Mesenchymal stem cell (in vitro differentiated cells and primary cell): Measurements from ENCODE around the gene TRPC4AP.

ENCODE experiments used
- DNase-seq: peaks from one replicate; pipeline ENCODE4 v3.0.0-alpha.2; 2013
- H2AFZ ChIP-seq: one replicate; pipeline ENCODE4 v1.6.1; 2013; ENCODE audit warnings: low read depth, mild to moderate bottlenecking, control low read depth, inconsistent platforms, low read length, moderate library complexity
- H2AK5ac ChIP-seq: 2 replicates; pipeline ENCODE4 v1.6.1; 2013; ENCODE audit warnings: low read length, moderate library complexity, mild to moderate bottlenecking, inconsistent platforms; ENCODE audit not compliant: severe bottlenecking
- H2BK120ac ChIP-seq: one replicate; pipeline ENCODE4 v1.6.1; 2013; ENCODE audit warnings: low read depth, mild to moderate bottlenecking, inconsistent platforms, low read length, moderate library complexity
- H2BK12ac ChIP-seq, 2 experiments: one replicate each; pipeline ENCODE4 v1.6.1; 2013; ENCODE audit warnings: inconsistent platforms in 2 of 2, low read length in 2 of 2, mild to moderate bottlenecking in 2 of 2, moderate library complexity in 2 of 2, control low read depth in 1 of 2
- H2BK15ac ChIP-seq: one replicate; pipeline ENCODE4 v1.6.1; 2013; ENCODE audit warnings: mild to moderate bottlenecking, low read depth, inconsistent platforms; ENCODE audit not compliant: poor library complexity, severe bottlenecking
- H2BK5ac ChIP-seq: 2 replicates; pipeline ENCODE4 v1.6.1; 2013; ENCODE audit warnings: low read depth, mild to moderate bottlenecking, low read length, control low read depth, inconsistent platforms; ENCODE audit not compliant: poor library complexity, severe bottlenecking
- H3K14ac ChIP-seq, 2 experiments: one replicate each; pipeline ENCODE4 v1.6.1; 2013; ENCODE audit warnings: inconsistent platforms in 2 of 2, low read length in 2 of 2, control low read depth in 1 of 2, mild to moderate bottlenecking in 1 of 2, moderate library complexity in 1 of 2
- H3K18ac ChIP-seq, 2 experiments: one replicate each; pipeline ENCODE4 v1.6.1; 2013; ENCODE audit warnings: inconsistent platforms in 2 of 2, low read length in 2 of 2, control low read depth in 1 of 2, low read depth in 1 of 2, mild to moderate bottlenecking in 1 of 2
- H3K23ac ChIP-seq, 2 experiments: one replicate each; pipeline ENCODE4 v1.6.1; 2013; ENCODE audit warnings: inconsistent platforms in 2 of 2, low read length in 2 of 2, mild to moderate bottlenecking in 2 of 2, moderate library complexity in 2 of 2, control low read depth in 1 of 2
- H3K27ac ChIP-seq: 2 replicates; pipeline ENCODE4 v1.5.1; 2013; ENCODE audit warnings: mild to moderate bottlenecking, moderate library complexity, low read length, control low read depth, inconsistent platforms; ENCODE audit not compliant: poor library complexity, severe bottlenecking
- H3K27me3 ChIP-seq, 2 experiments: 2 replicates each; pipeline versions ENCODE4 v1.6.1 to v1.7.0; 2013; ENCODE audit warnings: low read length in 2 of 2, mild to moderate bottlenecking in 2 of 2, moderate library complexity in 2 of 2, control low read depth in 1 of 2, inconsistent platforms in 1 of 2; ENCODE audit not compliant: control insufficient read depth in 1 of 2, insufficient read depth in 1 of 2
- H3K36me3 ChIP-seq, 2 experiments: 2 replicates each; pipeline versions ENCODE4 v1.6.1 to v1.7.0; 2013; ENCODE audit warnings: low read length in 2 of 2, control low read depth in 1 of 2, inconsistent platforms in 1 of 2, low read depth in 1 of 2, mild to moderate bottlenecking in 1 of 2; ENCODE audit not compliant: insufficient read depth in 2 of 2, control insufficient read depth in 1 of 2
- H3K4ac ChIP-seq, 2 experiments: one replicate each; pipeline ENCODE4 v1.6.1; 2013; ENCODE audit warnings: inconsistent platforms in 2 of 2, low read length in 2 of 2, mild to moderate bottlenecking in 2 of 2, moderate library complexity in 2 of 2, control low read depth in 1 of 2, low read depth in 1 of 2
- H3K4me1 ChIP-seq: 2 replicates; pipeline ENCODE4 v1.6.1; 2013; ENCODE audit warnings: low read depth, low read length, control low read depth; ENCODE audit not compliant: control insufficient read depth, insufficient read depth
- H3K4me2 ChIP-seq: 2 replicates; pipeline ENCODE4 v1.6.1; 2013; ENCODE audit warnings: low read length, mild to moderate bottlenecking, inconsistent platforms; ENCODE audit not compliant: poor library complexity, severe bottlenecking
- H3K4me3 ChIP-seq, 2 experiments: 2 replicates each; pipeline versions ENCODE4 v1.5.1 to v1.7.0; 2013; ENCODE audit warnings: low read length in 2 of 2, mild to moderate bottlenecking in 2 of 2, control low read depth in 1 of 2, low read depth in 1 of 2; ENCODE audit not compliant: insufficient read depth in 1 of 2
- H3K79me1 ChIP-seq: replicated peaks from 2 replicates; pipeline ENCODE4 v1.6.1; 2013; ENCODE audit warnings: mild to moderate bottlenecking, control low read depth, low read length, inconsistent platforms; ENCODE audit not compliant: poor library complexity, severe bottlenecking
- H3K9ac ChIP-seq: 2 replicates; pipeline ENCODE4 v1.7.0; 2013; ENCODE audit warnings: mild to moderate bottlenecking, low read length, moderate library complexity
- H3K9me3 ChIP-seq: 2 replicates; pipeline ENCODE4 v1.7.0; 2013; ENCODE audit warnings: mild to moderate bottlenecking, low read length; ENCODE audit not compliant: control insufficient read depth
- H4K8ac ChIP-seq: one replicate; pipeline ENCODE4 v1.6.1; 2013; ENCODE audit warnings: inconsistent platforms, mild to moderate bottlenecking, low read length, moderate library complexity
- H4K91ac ChIP-seq: one replicate; pipeline ENCODE4 v1.6.1; 2013; ENCODE audit warnings: mild to moderate bottlenecking, low read length, inconsistent platforms
- WGBS: methylation state at CpG from one replicate; pipeline ENCODE4 v1.1.7; 2013; ENCODE audit warnings: mixed read lengths; 5-methylcytosine and 5-hydroxymethylcytosine counted together

The TRPC4AP gene

GRCh38 chr20:35004051-35004725 lies 88.4 kb downstream of the TRPC4AP start:
- H3K4me1 ChIP-seq: peaks cover 11% of the 10 kb centered on the region
- H3K14ac ChIP-seq: no peak overlapping the region
- H3K4ac ChIP-seq: no peak overlapping the region
- no peak overlapping the region for H2AK5ac ChIP-seq
- peaks cover 44% of the 10 kb centered on the region for H3K79me1 ChIP-seq
- no peak overlapping the region for H2BK12ac ChIP-seq
- no peak overlapping the region for H2BK120ac ChIP-seq
- peaks cover 97 to 99% of the 10 kb centered on the region in 2 experiments for H3K36me3 ChIP-seq
- no peak overlapping the region for H3K27ac ChIP-seq
- no peak overlapping the region for H4K8ac ChIP-seq
- H3K18ac ChIP-seq: no peak overlapping the region
- no peak overlapping the region for H2BK15ac ChIP-seq
- no peaks in the 10 kb centered on the region for H3K9me3 ChIP-seq
- no peak overlapping the region for H2BK5ac ChIP-seq
- no peak overlapping the region for H3K9ac ChIP-seq
- H3K27me3 ChIP-seq: no peaks in the 10 kb centered on the region
- H2AFZ ChIP-seq: no peak overlapping the region
- H3K23ac ChIP-seq: no peak overlapping the region
- H4K91ac ChIP-seq: no peak overlapping the region
- H3K4me3 ChIP-seq: no peak overlapping the region
- WGBS: 95% methylated on average over 18 of the region's 18 CpGs
- no peak overlapping the region for H3K4me2 ChIP-seq
- no peak for DNase-seq

GRCh38 chr20:35003211-35004031 lies 89.2 kb downstream of the TRPC4AP start:
- Histone ChIP-seq H3K79me1 (peaks cover 39% of the 10 kb centered on the region), H2BK15ac (no peak overlapping the region), H2BK12ac (no peak overlapping the region), H4K8ac (no peak overlapping the region), H2BK120ac (no peak overlapping the region), H3K4me2 (no peak overlapping the region), H2AK5ac (no peak overlapping the region), H3K9me3 (no peaks in the 10 kb centered on the region), H3K4me3 (no peak overlapping the region), H2BK5ac (no peak overlapping the region), H3K9ac (no peak overlapping the region), H3K23ac (no peak overlapping the region), H4K91ac (no peak overlapping the region), H3K4ac (no peak overlapping the region), H2AFZ (no peak overlapping the region), H3K4me1 (peaks cover 11% of the 10 kb centered on the region), H3K27ac (no peak overlapping the region), H3K14ac (no peak overlapping the region), H3K27me3 (no peaks in the 10 kb centered on the region), H3K18ac (no peak overlapping the region), H3K36me3 (peaks cover 97 to 99% of the 10 kb centered on the region in 2 experiments)
- no peak for DNase-seq
- 98% methylated on average over 22 of the region's 25 CpGs for WGBS

GRCh38 chr20:35002426-35003210 lies 90.0 kb downstream of the TRPC4AP start:
- H3K4me2 ChIP-seq: no peak overlapping the region
- H3K79me1 ChIP-seq: peaks cover 32% of the 10 kb centered on the region
- no peak overlapping the region for H3K4ac ChIP-seq
- no peak overlapping the region for H2AK5ac ChIP-seq
- no peak overlapping the region for H3K27ac ChIP-seq
- no peak overlapping the region for H4K8ac ChIP-seq
- no peak overlapping the region for H3K23ac ChIP-seq
- no peak overlapping the region for H4K91ac ChIP-seq
- H3K9me3 ChIP-seq: no peaks in the 10 kb centered on the region
- no peak for DNase-seq
- no peaks in the 10 kb centered on the region for H3K27me3 ChIP-seq
- H2BK5ac ChIP-seq: no peak overlapping the region
- H3K18ac ChIP-seq: no peak overlapping the region
- 95% methylated on average over 10 of the region's 10 CpGs for WGBS
- no peak overlapping the region for H3K4me3 ChIP-seq
- no peak overlapping the region for H2AFZ ChIP-seq
- no peak overlapping the region for H2BK12ac ChIP-seq
- H3K4me1 ChIP-seq: peaks cover 9% of the 10 kb centered on the region
- no peak overlapping the region for H3K9ac ChIP-seq
- no peak overlapping the region for H2BK120ac ChIP-seq
- peaks cover 97 to 99% of the 10 kb centered on the region in 2 experiments for H3K36me3 ChIP-seq
- no peak overlapping the region for H3K14ac ChIP-seq
- no peak overlapping the region for H2BK15ac ChIP-seq
